Osteoblast (primary cell): Measurements from ENCODE around the gene CHST15. TPM values are rescaled to one million over a fixed set of nuclear protein-coding genes. Genes with fewer than 3 reads are reported as not detected.

Experiments
- DNase-seq: peaks from one replicate; pipeline ENCODE4 v3.0.0; 2011; ENCODE audit warnings: low spot score, mixed read lengths; ENCODE audit not compliant: insufficient read length; ENCODE audit errors: missing footprints
- H2AFZ ChIP-seq: 2 replicates; pipeline ENCODE4 v1.6.0; 2011; ENCODE audit warnings: mild to moderate bottlenecking, low read length
- H3K27ac ChIP-seq: 2 replicates; pipeline ENCODE4 v1.5.1; 2011; ENCODE audit warnings: mild to moderate bottlenecking, low read depth, low read length, moderate library complexity
- H3K27me3 ChIP-seq: 2 replicates; pipeline ENCODE4 v1.6.0; 2012; ENCODE audit warnings: mild to moderate bottlenecking, control low read depth, inconsistent platforms, low read length, moderate library complexity; ENCODE audit not compliant: insufficient read depth
- H3K36me3 ChIP-seq: 2 replicates; pipeline ENCODE4 v1.5.1; 2011; ENCODE audit warnings: mild to moderate bottlenecking, low read length, control low read depth, moderate library complexity; ENCODE audit not compliant: insufficient read depth
- H3K4me1 ChIP-seq: 2 replicates; pipeline ENCODE4 v1.5.1; 2011; ENCODE audit warnings: mild to moderate bottlenecking, low read length, control low read depth, moderate library complexity; ENCODE audit not compliant: insufficient read depth
- H3K4me2 ChIP-seq: 2 replicates; pipeline ENCODE4 v1.6.0; 2011; ENCODE audit warnings: mild to moderate bottlenecking, low read length; ENCODE audit not compliant: insufficient read depth
- H3K4me3 ChIP-seq: fragments of 200-600 bp; sonication (generic); 3 replicates; pipeline ENCODE4 v1.5.1; 2012; ENCODE audit warnings: mild to moderate bottlenecking, low read length, inconsistent platforms; ENCODE audit not compliant: insufficient read depth
- H3K79me2 ChIP-seq: 2 replicates; pipeline ENCODE4 v1.6.0; 2012; ENCODE audit warnings: mild to moderate bottlenecking, low read length, control low read depth, inconsistent platforms; ENCODE audit not compliant: insufficient read depth
- H3K9me3 ChIP-seq: 2 replicates; pipeline ENCODE4 v1.5.1; 2011; ENCODE audit warnings: low read depth, low read length, control low read depth
- H4K20me1 ChIP-seq: 2 replicates; pipeline ENCODE4 v1.6.0; 2012; ENCODE audit warnings: mild to moderate bottlenecking, low read length, control low read depth; ENCODE audit not compliant: insufficient read depth
- CTCF ChIP-seq: IDR thresholded peaks from 2 replicates; pipeline ENCODE4 v1.5.1; 2011; ENCODE audit warnings: mild to moderate bottlenecking, low read depth, low read length, moderate library complexity; ENCODE audit errors: extremely low read depth
- total RNA-seq: library from RNA; depleted of rRNA; stranded (reverse); fragments of >200 nt; gene quantifications from 2 replicates; pipeline ENCODE4 v1.2.3, GENCODE V29; 2012

Gene CHST15
- total RNA-seq, 1 donor, result 22.8 TPM

GRCh38 chr10:124086097-124086710, 7.2 kb downstream of the CHST15 start:
- TF ChIP-seq CTCF, result no peak
- Histone ChIP-seq H3K27ac (no peak overlapping the region), H4K20me1 (peaks cover 48% of the 10 kb centered on the region), H3K79me2 (no peaks in the 10 kb centered on the region), H3K4me2 (no peak overlapping the region), H2AFZ (no peak overlapping the region), H3K27me3 (peaks cover 5% of the 10 kb centered on the region), H3K4me3 (no peak overlapping the region), H3K4me1 (peaks cover 15% of the 10 kb centered on the region), H3K36me3 (no peaks in the 10 kb centered on the region), H3K9me3 (no peaks in the 10 kb centered on the region)
- DNase-seq, result no peak

GRCh38 chr10:124085680-124086079, 7.7 kb downstream of the CHST15 start:
- H3K27ac ChIP-seq, result no peak overlapping the region
- no peak for DNase-seq
- H2AFZ ChIP-seq, result no peak overlapping the region
- no peaks in the 10 kb centered on the region for H3K79me2 ChIP-seq
- peaks cover 43% of the 10 kb centered on the region for H4K20me1 ChIP-seq
- H3K27me3 ChIP-seq, result peaks cover under 1% of the 10 kb centered on the region
- H3K36me3 ChIP-seq, result no peaks in the 10 kb centered on the region
- TF ChIP-seq CTCF, result no peak
- no peak overlapping the region for H3K4me2 ChIP-seq
- no peaks in the 10 kb centered on the region for H3K9me3 ChIP-seq
- H3K4me1 ChIP-seq, result peaks cover 15% of the 10 kb centered on the region
- H3K4me3 ChIP-seq, result no peak overlapping the region

GRCh38 chr10:124084708-124085107, 8.7 kb downstream of the CHST15 start:
- no peak for TF ChIP-seq CTCF
- Histone ChIP-seq H3K4me1 (peaks cover 15% of the 10 kb centered on the region), H3K4me2 (no peak overlapping the region), H4K20me1 (peaks cover 35% of the 10 kb centered on the region), H3K9me3 (no peaks in the 10 kb centered on the region), H3K27ac (no peak overlapping the region), H3K79me2 (no peaks in the 10 kb centered on the region), H3K4me3 (no peak overlapping the region), H2AFZ (no peak overlapping the region), H3K36me3 (no peaks in the 10 kb centered on the region), H3K27me3 (no peaks in the 10 kb centered on the region)
- DNase-seq, result no peak

GRCh38 chr10:124083740-124084397, 9.5 kb downstream of the CHST15 start:
- no peaks in the 10 kb centered on the region for H3K9me3 ChIP-seq
- no peaks in the 10 kb centered on the region for H3K36me3 ChIP-seq
- no peak overlapping the region for H3K4me3 ChIP-seq
- H3K4me1 ChIP-seq, result peaks cover 12% of the 10 kb centered on the region
- no peaks in the 10 kb centered on the region for H3K79me2 ChIP-seq
- no peak overlapping the region for H3K27ac ChIP-seq
- H2AFZ ChIP-seq, result no peak overlapping the region
- peaks cover 27% of the 10 kb centered on the region for H4K20me1 ChIP-seq
- no peaks in the 10 kb centered on the region for H3K27me3 ChIP-seq
- DNase-seq, result no peak
- TF ChIP-seq CTCF, result no peak
- H3K4me2 ChIP-seq, result no peak overlapping the region
